ENCODE data around the gene IQCK. TPM values are rescaled to one million over a fixed set of nuclear protein-coding genes. Genes with fewer than 3 reads are reported as not detected.

Gene IQCK
- total and polyA plus RNA-seq, 2 donors (not counting 3 experiments of a cell fraction or from before 2014, with no cell fraction given) = 17.2 to 18.1 TPM

DNA sequence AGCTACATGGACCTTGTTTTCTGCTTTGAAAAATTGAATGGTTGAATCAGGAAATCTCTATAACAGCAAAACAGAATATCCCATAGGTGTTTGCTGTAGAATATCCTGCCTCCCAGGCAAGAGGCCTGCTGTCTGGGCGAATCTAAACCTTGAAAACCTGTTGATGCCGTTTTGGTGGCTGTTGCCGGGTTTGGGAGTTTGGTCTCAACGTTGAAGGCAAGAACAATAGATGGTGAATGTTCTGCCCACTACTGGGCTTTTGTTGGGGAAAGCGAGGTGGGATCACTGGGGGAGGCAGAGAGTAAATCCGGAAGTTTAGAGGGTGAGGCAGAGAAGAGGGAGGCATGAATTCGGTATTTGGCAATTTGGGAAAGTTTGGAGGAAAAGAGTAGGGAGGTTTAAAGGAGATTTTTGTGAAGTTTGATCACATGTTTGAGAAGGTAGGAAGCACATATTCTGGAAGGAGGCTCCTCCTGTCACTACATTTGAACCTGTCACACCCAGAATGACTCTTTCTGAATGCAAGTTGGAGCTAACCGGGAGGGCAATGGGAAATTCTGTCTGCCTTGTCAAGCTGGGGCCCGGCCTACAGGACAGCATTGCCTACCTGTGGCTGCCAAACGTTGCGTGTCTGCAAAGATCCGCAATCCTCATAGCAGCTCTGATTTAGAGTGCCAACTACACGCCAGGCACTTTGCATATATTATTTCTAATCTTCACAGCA, 120.1 kb downstream of the IQCK start:
- CTCF ChIA-PET = interaction anchor here (1.1 to 1.6 kb wide), 2 partner anchors 12 to 69 kb away, joined by 3 to 4 read pairs; no protein-coding TSS in a partner anchor

More for the DNA sequence above, 120.1 kb downstream of the IQCK start:
- no peaks in the 10 kb centered on the region for H3K36me3 ChIP-seq (ENCODE audit: control insufficient read depth in 2 of 2, extremely low read depth in 1 of 2, insufficient read depth in 2 of 2, low read length in 2 of 2)
- H3K4me3 ChIP-seq (replicated peaks in 1 of 3; ENCODE audit: insufficient read depth in 1 of 3, low read depth in 1 of 3, low read length in 3 of 3) = no peak overlapping the region
- H3K27me3 ChIP-seq (ENCODE audit: control insufficient read depth in 2 of 2, insufficient read depth in 2 of 2, low read length in 2 of 2) = no peaks in the 10 kb centered on the region
- H3K4me1 ChIP-seq (ENCODE audit: control insufficient read depth, extremely low read depth, insufficient read depth, low read length) = peaks cover 3% of the 10 kb centered on the region
- no peak overlapping the region for H2AFZ ChIP-seq (ENCODE audit: low read depth, low read length)
- TF ChIP-seq MYC (IDR thresholded peaks at IDR 0.05; ENCODE audit: low read depth, low read length) = no peak
- no peak for TF ChIP-seq GATA2 (IDR thresholded peaks at IDR 0.05; ENCODE audit: insufficient read depth, insufficient read length, low read depth, low read length)
- TF ChIP-seq FOS (IDR thresholded peaks at IDR 0.05; ENCODE audit: borderline replicate concordance, insufficient read depth, low read length) = no peak
- TF ChIP-seq, protein P1, sequence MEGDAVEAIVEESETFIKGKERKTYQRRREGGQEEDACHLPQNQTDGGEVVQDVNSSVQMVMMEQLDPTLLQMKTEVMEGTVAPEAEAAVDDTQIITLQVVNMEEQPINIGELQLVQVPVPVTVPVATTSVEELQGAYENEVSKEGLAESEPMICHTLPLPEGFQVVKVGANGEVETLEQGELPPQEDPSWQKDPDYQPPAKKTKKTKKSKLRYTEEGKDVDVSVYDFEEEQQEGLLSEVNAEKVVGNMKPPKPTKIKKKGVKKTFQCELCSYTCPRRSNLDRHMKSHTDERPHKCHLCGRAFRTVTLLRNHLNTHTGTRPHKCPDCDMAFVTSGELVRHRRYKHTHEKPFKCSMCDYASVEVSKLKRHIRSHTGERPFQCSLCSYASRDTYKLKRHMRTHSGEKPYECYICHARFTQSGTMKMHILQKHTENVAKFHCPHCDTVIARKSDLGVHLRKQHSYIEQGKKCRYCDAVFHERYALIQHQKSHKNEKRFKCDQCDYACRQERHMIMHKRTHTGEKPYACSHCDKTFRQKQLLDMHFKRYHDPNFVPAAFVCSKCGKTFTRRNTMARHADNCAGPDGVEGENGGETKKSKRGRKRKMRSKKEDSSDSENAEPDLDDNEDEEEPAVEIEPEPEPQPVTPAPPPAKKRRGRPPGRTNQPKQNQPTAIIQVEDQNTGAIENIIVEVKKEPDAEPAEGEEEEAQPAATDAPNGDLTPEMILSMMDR (IDR thresholded peaks at IDR 0.05; ENCODE audit: extremely low read depth in 1 of 2, insufficient read depth in 1 of 2, low read depth in 1 of 2, low read length in 2 of 2) = no peak
- TF ChIP-seq POLR2AphosphoS5 (IDR thresholded peaks at IDR 0.05; ENCODE audit: insufficient read depth, low read depth, low read length) = no peak
- no peak for TF ChIP-seq POLR2A (IDR thresholded peaks at IDR 0.05; ENCODE audit: low read depth, low read length)
- TF ChIP-seq, protein P2, sequence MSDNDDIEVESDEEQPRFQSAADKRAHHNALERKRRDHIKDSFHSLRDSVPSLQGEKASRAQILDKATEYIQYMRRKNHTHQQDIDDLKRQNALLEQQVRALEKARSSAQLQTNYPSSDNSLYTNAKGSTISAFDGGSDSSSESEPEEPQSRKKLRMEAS (IDR thresholded peaks at IDR 0.05; ENCODE audit: insufficient read depth, insufficient read length) = no peak
- TF ChIP-seq JUN (IDR thresholded peaks at IDR 0.05; ENCODE audit: borderline replicate concordance, insufficient read depth, insufficient read length, low read depth) = no peak
- no peak for TF ChIP-seq EZH2 (IDR thresholded peaks at IDR 0.05; ENCODE audit: borderline replicate concordance, low read depth, low read length, severe bottlenecking)
- H3K4me2 ChIP-seq (ENCODE audit: insufficient read depth, low read length) = no peak overlapping the region
- H3K9me3 ChIP-seq (replicated peaks; ENCODE audit: control insufficient read depth, insufficient read depth, low read length) = no peaks in the 10 kb centered on the region
- DNase-seq (ENCODE audit: low read depth, low spot score) (no peak), FAIRE-seq (no peak)
- no peak overlapping the region for H3K27ac ChIP-seq (ENCODE audit: insufficient read depth, low read depth, low read length)
- H4K20me1 ChIP-seq (replicated peaks; ENCODE audit: control insufficient read depth, extremely low read depth, insufficient read depth, low read length) = no peaks in the 10 kb centered on the region
- intact Hi-C loops (cut with micrococcal nuclease) (no loop called here), dilution Hi-C loops (cut with MboI; ENCODE audit: extremely low pct_ligation_motif_present, low sequenced_read_pairs) (no loop called here)
- no peaks in the 10 kb centered on the region for H3K9me1 ChIP-seq (replicated peaks; ENCODE audit: control insufficient read depth, extremely low read depth, insufficient read depth, low read length)
- H3K79me2 ChIP-seq (ENCODE audit: control insufficient read depth, insufficient read depth, low read length) = no peaks in the 10 kb centered on the region
- H3K9ac ChIP-seq (replicated peaks; ENCODE audit: extremely low read depth, insufficient read depth, low read length) = no peak overlapping the region
- BruUV-seq (replicated peaks) = no TSS peak
- POLR2A ChIA-PET = no interaction called here

Measured in endothelial cell of umbilical vein (primary cell).